ENCODE measurements around the gene CSRNP3.

DNA sequence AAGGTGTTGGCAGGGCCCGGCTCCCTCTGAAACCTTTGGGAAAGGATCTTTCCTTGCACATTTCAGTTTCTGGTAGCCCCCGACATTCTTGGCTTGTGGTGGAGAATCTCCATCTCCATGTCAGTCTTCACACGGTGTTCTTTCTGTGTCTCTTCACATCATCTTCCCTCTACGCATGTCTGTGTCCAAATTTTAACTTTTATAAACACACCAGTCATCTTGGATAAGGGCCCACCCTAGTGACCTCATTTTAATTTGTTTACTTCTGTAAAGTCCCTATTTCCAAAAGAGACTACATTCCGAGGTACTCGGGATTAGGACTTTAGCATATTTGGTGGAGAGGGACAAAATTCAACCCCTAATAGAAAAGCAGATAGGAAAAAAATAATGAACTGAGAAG, 186.2 kb downstream of the CSRNP3 start:
- no peak for TF ChIP-seq POLR2A (IDR thresholded peaks at IDR 0.05; ENCODE audit: low read length)
- TF ChIP-seq GATA1 (IDR thresholded peaks at IDR 0.05; ENCODE audit: low read depth, low read length): no peak

Data from erythroblast (primary cell).